ENCODE results near the gene TNNI3.
"Not testable (repeated sequence)": the region's sequence is repeated elsewhere in the genome, so short reads cannot be mapped to it uniquely, and the experiment has no call there.

TNNI3 gene

DNA sequence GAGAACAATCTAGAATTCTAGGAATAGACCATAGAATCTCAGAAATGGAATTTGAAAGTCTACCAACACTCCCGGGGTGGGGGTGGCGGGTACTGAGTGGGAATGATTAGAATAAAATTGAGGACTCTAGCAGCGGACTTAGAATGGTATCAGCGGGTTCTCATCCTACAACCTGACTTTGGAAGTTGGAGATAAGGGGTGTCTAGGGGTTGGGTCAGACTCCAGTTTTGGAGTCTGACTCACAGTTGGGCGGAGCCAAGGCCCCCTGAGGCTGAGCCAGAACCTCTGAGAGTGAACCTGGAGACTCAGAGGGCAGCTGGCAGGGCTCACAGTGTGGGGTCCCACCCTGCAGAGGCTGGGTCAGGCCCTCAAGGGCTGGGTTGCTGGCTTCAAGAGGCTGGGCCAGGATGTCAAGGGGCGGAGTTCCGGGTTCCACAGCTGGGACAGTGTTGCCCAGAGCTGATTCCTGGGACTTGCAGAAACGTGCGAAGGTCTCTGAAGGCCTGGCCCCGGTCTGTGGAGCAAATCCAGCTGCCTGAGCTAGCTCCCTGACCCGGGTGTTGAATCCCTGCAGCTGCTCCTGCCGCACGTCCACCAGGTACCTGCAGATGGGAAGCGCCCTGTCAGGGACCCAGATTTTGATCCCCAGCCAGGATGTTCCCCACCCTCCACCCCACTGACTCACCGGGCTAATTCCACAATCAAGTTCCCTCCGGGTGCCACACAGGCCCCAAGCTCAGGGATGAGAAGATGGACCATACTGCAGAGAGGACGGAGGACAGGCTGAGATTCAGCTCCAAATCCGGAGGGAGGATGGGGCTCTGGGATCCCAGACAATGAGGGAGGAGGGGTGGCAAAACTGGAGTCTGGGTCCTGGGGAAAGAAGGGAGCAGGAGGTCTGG lies 1.6 kb upstream of the TNNI3 start:
- Histone ChIP-seq H3K4me3 (ENCODE audit: low read length) (no peak overlapping the region), H3K9me3 (ENCODE audit: control insufficient read depth, insufficient read depth, low read length) (peaks cover 5% of the 10 kb centered on the region; the same call in 1 of the 2 replicates), H3K4me2 (ENCODE audit: low read length) (no peak overlapping the region), H3K4me1 (ENCODE audit: control insufficient read depth, low read length) (peaks cover 3% of the 10 kb centered on the region; the same call in 1 of the 2 replicates), H3K27ac (ENCODE audit: low read depth, low read length) (no peak overlapping the region), H3F3A (ENCODE audit: control insufficient read depth, insufficient read depth) (no peaks in the 10 kb centered on the region), H3K27me3 (ENCODE audit: control insufficient read depth, low read length) (no peaks in the 10 kb centered on the region), H3K79me2 (ENCODE audit: control insufficient read depth, low read length) (no peaks in the 10 kb centered on the region), H3K9me2 (replicated peaks; ENCODE audit: control insufficient read depth, low read length) (no peaks in the 10 kb centered on the region), H3K36me3 (ENCODE audit: control insufficient read depth, low read length) (no peaks in the 10 kb centered on the region), H4K20me1 (ENCODE audit: control insufficient read depth, insufficient read depth, low read depth, low read length) (no peaks in the 10 kb centered on the region)
- TF ChIP-seq, protein P1, sequence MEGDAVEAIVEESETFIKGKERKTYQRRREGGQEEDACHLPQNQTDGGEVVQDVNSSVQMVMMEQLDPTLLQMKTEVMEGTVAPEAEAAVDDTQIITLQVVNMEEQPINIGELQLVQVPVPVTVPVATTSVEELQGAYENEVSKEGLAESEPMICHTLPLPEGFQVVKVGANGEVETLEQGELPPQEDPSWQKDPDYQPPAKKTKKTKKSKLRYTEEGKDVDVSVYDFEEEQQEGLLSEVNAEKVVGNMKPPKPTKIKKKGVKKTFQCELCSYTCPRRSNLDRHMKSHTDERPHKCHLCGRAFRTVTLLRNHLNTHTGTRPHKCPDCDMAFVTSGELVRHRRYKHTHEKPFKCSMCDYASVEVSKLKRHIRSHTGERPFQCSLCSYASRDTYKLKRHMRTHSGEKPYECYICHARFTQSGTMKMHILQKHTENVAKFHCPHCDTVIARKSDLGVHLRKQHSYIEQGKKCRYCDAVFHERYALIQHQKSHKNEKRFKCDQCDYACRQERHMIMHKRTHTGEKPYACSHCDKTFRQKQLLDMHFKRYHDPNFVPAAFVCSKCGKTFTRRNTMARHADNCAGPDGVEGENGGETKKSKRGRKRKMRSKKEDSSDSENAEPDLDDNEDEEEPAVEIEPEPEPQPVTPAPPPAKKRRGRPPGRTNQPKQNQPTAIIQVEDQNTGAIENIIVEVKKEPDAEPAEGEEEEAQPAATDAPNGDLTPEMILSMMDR (IDR thresholded peaks at IDR 0.05; ENCODE audit: low read depth, low read length, poor library complexity, severe bottlenecking), result no peak
- TF ChIP-seq EZH2phosphoT487 (IDR thresholded peaks at IDR 0.05; ENCODE audit: borderline replicate concordance, low read length), result no peak

DNA sequence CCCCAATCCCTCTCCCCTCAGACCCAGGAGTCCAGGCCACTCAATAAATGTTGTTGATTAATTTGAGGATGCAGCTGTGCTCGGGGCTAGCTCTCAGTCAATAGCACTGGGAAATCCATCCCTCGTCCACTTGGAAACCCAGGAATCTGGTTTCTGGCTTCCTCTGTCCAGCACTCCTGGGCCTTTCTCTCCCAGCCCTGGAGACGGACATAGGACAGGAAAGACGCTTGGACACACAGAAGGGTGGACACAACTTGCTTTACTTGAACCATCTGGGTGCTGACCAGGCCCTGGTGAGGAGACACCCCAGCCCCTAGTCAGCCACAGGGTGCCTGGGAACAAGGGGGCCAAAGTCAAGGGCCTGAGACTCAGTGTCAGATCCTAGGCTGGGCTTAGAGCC lies 891 bp upstream of the TNNI3 start:
- H3K4me2 ChIP-seq (ENCODE audit: low read length), result no peak overlapping the region
- TF ChIP-seq, protein P1 (IDR thresholded peaks at IDR 0.05; ENCODE audit: low read depth, low read length, poor library complexity, severe bottlenecking), result no peak
- no peak for TF ChIP-seq EZH2phosphoT487 (IDR thresholded peaks at IDR 0.05; ENCODE audit: borderline replicate concordance, low read length)

DNA sequence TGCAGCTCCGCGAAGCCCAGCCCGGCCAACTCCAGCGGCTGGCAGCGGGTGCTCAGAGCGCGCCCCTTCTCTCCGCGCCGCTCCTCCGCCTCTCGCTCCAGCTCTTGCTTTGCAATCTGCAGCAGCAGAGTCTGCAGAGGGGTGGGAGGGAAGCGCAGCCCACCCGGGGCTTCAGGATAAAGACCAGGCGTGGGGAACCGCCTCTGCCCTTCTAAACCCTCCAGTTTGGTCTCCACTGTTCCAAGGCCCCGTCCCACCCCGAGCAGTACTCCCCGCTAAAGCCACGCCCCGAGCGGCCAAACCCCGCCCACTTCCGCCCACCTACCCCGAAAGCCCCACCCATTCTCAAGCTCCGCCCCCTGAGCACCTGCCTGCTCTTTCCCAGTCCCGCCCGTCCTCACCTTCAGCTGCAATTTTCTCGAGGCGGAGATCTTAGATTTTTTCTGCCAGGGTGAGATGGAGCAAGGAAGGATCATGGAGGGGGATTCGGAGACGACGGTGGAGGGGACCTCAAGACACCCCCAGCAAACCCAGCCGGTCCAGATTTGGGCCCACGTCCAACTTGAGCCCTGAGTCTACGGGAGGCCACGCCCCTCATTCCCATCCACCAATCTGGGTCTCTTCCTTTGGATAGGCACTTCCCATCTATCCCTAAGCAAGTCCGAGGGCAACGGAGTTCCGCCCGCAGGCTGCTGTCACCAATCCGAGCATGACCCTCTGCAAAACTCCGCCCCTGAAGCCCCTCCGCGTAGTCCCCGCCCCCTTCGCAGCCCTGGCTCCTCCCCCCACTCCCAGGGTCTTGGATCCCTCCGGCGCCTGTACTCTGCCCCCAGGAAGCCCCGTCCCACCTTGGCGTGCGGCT lies 1.1 kb downstream of the TNNI3 start:
- no peaks in the 10 kb centered on the region for H3K9me2 ChIP-seq (replicated peaks; ENCODE audit: control insufficient read depth, low read length)
- no peak overlapping the region for H3K27ac ChIP-seq (ENCODE audit: low read depth, low read length)
- H3K36me3 ChIP-seq (ENCODE audit: control insufficient read depth, low read length), result peaks cover 4% of the 10 kb centered on the region; the same call in 1 of the 2 replicates
- H3K4me3 ChIP-seq (ENCODE audit: low read length), result no peak overlapping the region
- peaks cover 29% of the 10 kb centered on the region for H3K9me3 ChIP-seq (ENCODE audit: control insufficient read depth, insufficient read depth, low read length)
- no peaks in the 10 kb centered on the region for H3K79me2 ChIP-seq (ENCODE audit: control insufficient read depth, low read length)
- no peaks in the 10 kb centered on the region for H4K20me1 ChIP-seq (ENCODE audit: control insufficient read depth, insufficient read depth, low read depth, low read length)
- no peak for TF ChIP-seq EZH2phosphoT487 (IDR thresholded peaks at IDR 0.05; ENCODE audit: borderline replicate concordance, low read length)
- TF ChIP-seq, protein P1 (IDR thresholded peaks at IDR 0.05; ENCODE audit: low read depth, low read length, poor library complexity, severe bottlenecking), result no peak
- peaks cover 24% of the 10 kb centered on the region for H3K4me1 ChIP-seq (ENCODE audit: control insufficient read depth, low read length)
- no peaks in the 10 kb centered on the region for H3K27me3 ChIP-seq (ENCODE audit: control insufficient read depth, low read length)
- no peak overlapping the region for H3K4me2 ChIP-seq (ENCODE audit: low read length)
- peaks cover 12% of the 10 kb centered on the region for H3F3A ChIP-seq (ENCODE audit: control insufficient read depth, insufficient read depth)

More for the DNA sequence above, 891 bp upstream of the TNNI3 start:
- H3K36me3 ChIP-seq (ENCODE audit: control insufficient read depth, low read length), result no peaks in the 10 kb centered on the region
- H4K20me1 ChIP-seq (ENCODE audit: control insufficient read depth, insufficient read depth, low read depth, low read length), result no peaks in the 10 kb centered on the region
- peaks cover 10% of the 10 kb centered on the region; the same call in 1 of the 2 replicates for H3K9me3 ChIP-seq (ENCODE audit: control insufficient read depth, insufficient read depth, low read length)
- no peaks in the 10 kb centered on the region for H3F3A ChIP-seq (ENCODE audit: control insufficient read depth, insufficient read depth)
- H3K4me3 ChIP-seq (ENCODE audit: low read length), result no peak overlapping the region
- H3K27me3 ChIP-seq (ENCODE audit: control insufficient read depth, low read length), result no peaks in the 10 kb centered on the region
- H3K4me1 ChIP-seq (ENCODE audit: control insufficient read depth, low read length), result peaks cover 8% of the 10 kb centered on the region
- no peaks in the 10 kb centered on the region for H3K9me2 ChIP-seq (replicated peaks; ENCODE audit: control insufficient read depth, low read length)
- no peak overlapping the region for H3K27ac ChIP-seq (ENCODE audit: low read depth, low read length)
- no peaks in the 10 kb centered on the region for H3K79me2 ChIP-seq (ENCODE audit: control insufficient read depth, low read length)

DNA sequence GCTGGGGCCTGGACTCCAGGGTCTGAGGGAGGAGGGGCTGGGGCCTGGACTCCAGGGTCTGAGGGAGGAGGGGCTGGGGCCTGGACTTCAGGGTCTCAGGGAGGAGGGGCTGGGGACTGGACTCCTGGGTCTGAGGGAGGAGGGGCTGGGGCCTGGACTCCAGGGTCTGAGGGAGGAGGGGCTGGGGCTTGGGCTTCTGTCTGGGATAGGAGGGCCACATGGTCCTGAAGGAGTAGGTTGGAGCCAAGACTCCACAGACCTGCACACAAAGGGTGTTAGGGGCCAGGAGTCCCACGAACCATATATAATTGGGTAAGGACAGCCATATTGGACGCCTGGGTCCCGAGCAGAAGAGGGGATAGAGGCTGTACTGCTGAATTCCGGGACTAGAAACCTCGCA lies 1.7 kb downstream of the TNNI3 start:
- Histone ChIP-seq H3F3A (ENCODE audit: control insufficient read depth, insufficient read depth) (peaks cover 15% of the 10 kb centered on the region), H3K9me3 (ENCODE audit: control insufficient read depth, insufficient read depth, low read length) (peaks cover 32% of the 10 kb centered on the region), H3K4me1 (ENCODE audit: control insufficient read depth, low read length) (peaks cover 25% of the 10 kb centered on the region)
- H3K36me3 ChIP-seq (ENCODE audit: control insufficient read depth, low read length); H4K20me1 ChIP-seq (ENCODE audit: control insufficient read depth, insufficient read depth, low read depth, low read length); H3K79me2 ChIP-seq (ENCODE audit: control insufficient read depth, low read length); H3K27ac ChIP-seq (ENCODE audit: low read depth, low read length); H3K9me2 ChIP-seq (replicated peaks; ENCODE audit: control insufficient read depth, low read length); H3K27me3 ChIP-seq (ENCODE audit: control insufficient read depth, low read length); H3K4me3 ChIP-seq (ENCODE audit: low read length); H3K4me2 ChIP-seq (ENCODE audit: low read length): not testable (repeated sequence)

All from DOHH2 (cell line).